Ishikawa (cell line): Measurements from ENCODE around the gene CADPS.

Experiments
- CEBPB ChIP-seq: IDR thresholded peaks from 2 replicates; pipeline ENCODE4 v1.6.1; 2012
- CREB1 ChIP-seq: IDR thresholded peaks from 2 replicates; pipeline ENCODE4 v1.6.1; 2012; ENCODE audit warnings: low read depth
- EP300 ChIP-seq: IDR thresholded peaks from 2 replicates; pipeline ENCODE4 v1.6.1; 2012; ENCODE audit warnings: borderline replicate concordance
- MAX ChIP-seq: IDR thresholded peaks from 2 replicates; pipeline ENCODE4 v1.6.1; 2012
- NFIC ChIP-seq: IDR thresholded peaks from 2 replicates; pipeline ENCODE4 v1.6.1; 2012
- RAD21 ChIP-seq: IDR thresholded peaks from 2 replicates; pipeline ENCODE4 v1.6.1; 2012; ENCODE audit warnings: low read depth
- REST ChIP-seq: IDR thresholded peaks from 2 replicates; pipeline ENCODE4 v1.6.1; 2012; ENCODE audit warnings: low read depth, mild to moderate bottlenecking
- YY1 ChIP-seq: IDR thresholded peaks from 2 replicates; pipeline ENCODE4 v1.6.1; 2012; ENCODE audit warnings: low read depth

- TF ChIP-seq NFIC: no peak
- no peak for TF ChIP-seq EP300
- TF ChIP-seq MAX: no peak
- TF ChIP-seq CEBPB: no peak
- TF ChIP-seq RAD21: peak; percentile 71
- TF ChIP-seq YY1: no peak
- no peak for TF ChIP-seq REST
- no peak for TF ChIP-seq CREB1
Measured at GRCh38 chr3:62665627-62666437, 209.4 kb downstream of the CADPS start.
